GM13977 (cell line): ENCODE results near the gene EPAS1.

ENCODE experiments used
- DNase-seq: peaks from one replicate; pipeline ENCODE4 v3.0.0; 2012; ENCODE audit warnings: low spot score
- CTCF ChIP-seq: IDR thresholded peaks from 2 replicates; pipeline ENCODE4 v1.5.1; 2012; ENCODE audit warnings: mild to moderate bottlenecking, control low read depth; ENCODE audit not compliant: insufficient read depth; ENCODE audit errors: extremely low read depth, missing control alignments
- in situ Hi-C: fragments of 300-500 bp; cut with MboI; formaldehyde crosslinking; loops from one replicate; pipeline ENCODE4 v1.12.0; 2022; ENCODE audit warnings: low sequenced_read_pairs, low pct_unique_long_range_greater_than_20kb, mixed read lengths, inconsistent platforms; ENCODE audit not compliant: unreplicated experiment

EPAS1 gene

GRCh38 chr2:46334389-46335271, 37.4 kb downstream of the EPAS1 start:
- no peak for TF ChIP-seq CTCF
- in situ Hi-C loops, result no loop called here
- DNase-seq, result no peak

- no peak for DNase-seq
- in situ Hi-C loops, result no loop called here
- TF ChIP-seq CTCF, result no peak
These were observed 38.4 kb downstream of the EPAS1 start for GRCh38 chr2:46335391-46336282.

- TF ChIP-seq CTCF, result no peak
- in situ Hi-C loops, result no loop called here
- DNase-seq, result no peak
These were observed 39.2 kb downstream of the EPAS1 start for GRCh38 chr2:46336283-46336959.

- in situ Hi-C loops, result no loop called here
- no peak for DNase-seq
These were observed 40.2 kb downstream of the EPAS1 start for GRCh38 chr2:46337208-46337994.

GRCh38 chr2:46338674-46339073, 41.5 kb downstream of the EPAS1 start:
- in situ Hi-C loops, result no loop called here
- no peak for TF ChIP-seq CTCF

More at GRCh38 chr2:46337208-46337994, 40.2 kb downstream of the EPAS1 start:
- no peak for TF ChIP-seq CTCF

More at GRCh38 chr2:46338674-46339073, 41.5 kb downstream of the EPAS1 start:
- DNase-seq, result no peak
